BJ (cell line): ENCODE measurements around the gene KCMF1. TPM values are rescaled to one million over a fixed set of nuclear protein-coding genes. Genes with fewer than 3 reads are reported as not detected.

Experiments
- CTCF ChIA-PET: fragments of 350-600 bp; formaldehyde crosslinking; extraction: SDS; loops from one replicate; lab custom pipeline; 2021; ENCODE audit warnings: antibody characterized with exemption, inconsistent platforms; lab: Yijun Ruan, JAX
- POLR2A ChIA-PET: fragments of 300-600 bp; sonication (Branson Sonifier 250); formaldehyde crosslinking; extraction: SDS; loops from one replicate; lab custom pipeline; 2021; ENCODE audit warnings: antibody characterized with exemption; lab: Charles Lee
- DNase-seq: peaks from one replicate; pipeline ENCODE4 v3.0.0-alpha.2; 2011; ENCODE audit warnings: low read depth
- H3K27me3 ChIP-seq: 2 replicates; pipeline ENCODE4 v1.6.0; 2011; ENCODE audit warnings: low read length; ENCODE audit not compliant: control insufficient read depth, insufficient read depth
- H3K36me3 ChIP-seq: 2 replicates; pipeline ENCODE4 v1.5.1; 2011; ENCODE audit warnings: low read length; ENCODE audit not compliant: control insufficient read depth, insufficient read depth
- H3K4me3 ChIP-seq: 2 replicates; pipeline ENCODE4 v1.5.1; 2011; ENCODE audit warnings: low read depth, mild to moderate bottlenecking, control low read depth, low read length
- CTCF ChIP-seq: IDR thresholded peaks from 2 replicates; pipeline ENCODE4 v1.5.1; 2011; ENCODE audit warnings: low read depth, mild to moderate bottlenecking, control low read depth, inconsistent platforms, low read length, moderate library complexity; ENCODE audit not compliant: insufficient read depth
- polyA plus RNA-seq: library from polyadenylated mRNA; depleted of rRNA; stranded (reverse); fragments of >200 nt; gene quantifications from 2 replicates; pipeline ENCODE4 v1.2.3, GENCODE V29; 2011

KCMF1 gene
- polyA plus RNA-seq, 1 experiment = 83.3 TPM

- no peak for DNase-seq
- ChIA-PET POLR2A (interaction anchor here (0.6 kb wide), 1 partner anchor 12 kb away, joined by 3 read pairs; no protein-coding TSS in a partner anchor), CTCF (interaction anchor here (1.1 to 2.0 kb wide), 3 partner anchors 9 to 47 kb away, joined by 3 to 4 read pairs (median 4); no protein-coding TSS in a partner anchor)
- Histone ChIP-seq H3K36me3 (peaks cover 3% of the 10 kb centered on the region; the same call in 1 of the 2 replicates), H3K4me3 (peak overlapping the region; percentile 53), H3K27me3 (no peaks in the 10 kb centered on the region)
- TF ChIP-seq CTCF = no peak
Measured at GRCh38 chr2:84970210-84970867, 622 bp upstream of the KCMF1 start.

- ChIA-PET CTCF (interaction anchor here (0.8 to 1.9 kb wide), 4 partner anchors 44 to 46 kb away, joined by 3 to 6 read pairs (median 4); no protein-coding TSS in a partner anchor), POLR2A (interaction anchor here (0.6 kb wide), 1 partner anchor 12 kb away, joined by 4 read pairs; no protein-coding TSS in a partner anchor)
- no peaks in the 10 kb centered on the region for H3K27me3 ChIP-seq
- DNase-seq = no peak
- H3K36me3 ChIP-seq = peaks cover 1% of the 10 kb centered on the region; the same call in 1 of the 2 replicates
- TF ChIP-seq CTCF = no peak
- H3K4me3 ChIP-seq = peak overlapping the region; percentile 53
Measured at GRCh38 chr2:84971510-84972206, 697 bp downstream of the KCMF1 start.

GRCh38 chr2:84972207-84972783, 1.3 kb downstream of the KCMF1 start:
- no peak for DNase-seq
- ChIA-PET CTCF (interaction anchor here (0.8 to 1.9 kb wide), 2 partner anchors 45 to 46 kb away, joined by 3 to 6 read pairs; no protein-coding TSS in a partner anchor), POLR2A (no interaction called here)
- no peak for TF ChIP-seq CTCF
- peak overlapping the region; percentile 53 for H3K4me3 ChIP-seq
- no peaks in the 10 kb centered on the region for H3K27me3 ChIP-seq
- no peaks in the 10 kb centered on the region for H3K36me3 ChIP-seq

DNA sequence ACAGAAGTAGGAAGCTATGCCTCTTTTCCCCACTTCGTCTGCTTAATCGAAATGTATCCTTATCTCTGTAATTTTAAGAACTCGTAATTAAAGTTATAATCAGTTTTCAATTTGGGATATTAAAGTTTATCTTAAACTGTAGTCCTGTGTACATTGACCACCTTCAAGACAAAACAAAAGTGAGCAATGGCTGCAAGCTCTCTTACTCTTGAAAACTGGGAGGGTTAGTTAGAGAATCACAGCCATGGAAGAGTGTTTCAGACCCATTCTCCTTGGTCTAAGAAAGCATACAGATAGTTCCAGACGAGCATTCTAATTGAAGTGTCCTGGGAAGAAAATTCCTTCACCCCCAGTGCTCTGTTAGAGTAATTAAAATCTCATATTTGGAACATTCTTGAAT, 2.0 kb downstream of the KCMF1 start:
- H3K36me3 ChIP-seq = no peaks in the 10 kb centered on the region
- TF ChIP-seq CTCF = no peak
- peak overlapping the region; percentile 53 for H3K4me3 ChIP-seq
- ChIA-PET CTCF (interaction anchor here (1.9 kb wide), 1 partner anchor 47 kb away, joined by 6 read pairs; no protein-coding TSS in a partner anchor), POLR2A (no interaction called here)
- H3K27me3 ChIP-seq = no peaks in the 10 kb centered on the region
- no peak for DNase-seq
